ENCODE measurements around the gene MANSC4. TPM values are rescaled to one million over a fixed set of nuclear protein-coding genes. Genes with fewer than 3 reads are reported as not detected.

Gene MANSC4
- total RNA-seq, 1 donor from 2014 or later = not detected

DNA sequence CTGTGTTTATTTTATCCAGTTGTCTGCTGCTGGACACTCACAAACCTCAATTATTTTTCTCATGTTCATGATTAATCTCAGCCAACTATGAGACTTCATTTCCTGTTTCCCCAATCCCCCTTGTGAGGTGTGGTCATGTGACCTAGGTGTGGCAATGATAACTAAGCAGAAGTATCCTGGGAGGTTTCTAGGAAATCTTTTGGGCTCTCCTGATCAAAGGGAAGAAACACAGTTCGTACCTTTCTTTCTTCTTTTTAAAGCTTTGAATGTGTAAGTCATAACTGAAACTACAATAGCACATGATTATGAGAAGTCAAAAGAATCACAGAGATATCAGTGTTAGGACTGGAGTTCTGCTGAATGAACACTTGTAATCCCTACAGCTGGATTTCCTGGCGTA lies 34.4 kb upstream of the MANSC4 start:
- no peak overlapping the region for H3K4me3 Mint-ChIP-seq (ENCODE audit: low read depth)
- no peak overlapping the region for H3K27ac Mint-ChIP-seq
- H3K4me1 Mint-ChIP-seq (ENCODE audit: low read depth) = peaks cover 19% of the 10 kb centered on the region
- peaks cover 40% of the 10 kb centered on the region for H3K27me3 Mint-ChIP-seq (ENCODE audit: low read depth)
- intact Hi-C loops (cut with micrococcal nuclease) = no loop called here
- H3K36me3 Mint-ChIP-seq (ENCODE audit: low read depth) = no peaks in the 10 kb centered on the region
- no peak for DNase-seq (ENCODE audit: low spot score)
- H3K9me3 Mint-ChIP-seq = no peaks in the 10 kb centered on the region

DNA sequence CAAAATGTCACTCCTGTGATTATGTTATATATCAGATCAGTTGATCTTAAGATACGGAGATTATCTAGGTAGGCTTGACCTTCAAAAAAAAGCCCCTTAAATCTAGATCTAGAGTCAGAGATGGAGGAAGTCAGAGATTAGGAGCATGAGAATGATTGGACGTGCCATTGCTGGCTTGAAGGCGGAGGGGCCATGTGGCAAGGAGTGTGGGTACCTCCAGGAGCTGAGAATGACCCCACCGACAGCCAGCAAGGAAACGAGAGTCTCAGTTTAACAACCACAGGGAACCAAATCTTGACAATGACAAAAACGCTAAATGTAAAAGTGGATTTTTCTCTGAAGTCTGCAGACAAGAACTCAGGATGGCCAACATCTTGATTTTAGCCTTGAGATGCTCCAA lies 32.5 kb upstream of the MANSC4 start:
- no peak for DNase-seq (ENCODE audit: low spot score)
- Mint-ChIP-seq H3K9me3 (no peaks in the 10 kb centered on the region), H3K4me3 (ENCODE audit: low read depth) (no peak overlapping the region), H3K27ac (no peak overlapping the region), H3K4me1 (ENCODE audit: low read depth) (peaks cover 20% of the 10 kb centered on the region), H3K36me3 (ENCODE audit: low read depth) (no peaks in the 10 kb centered on the region), H3K27me3 (ENCODE audit: low read depth) (peaks cover 35% of the 10 kb centered on the region)
- intact Hi-C loops (cut with micrococcal nuclease) = no loop called here

GRCh38 chr12:27810756-27811155 lies 30.7 kb upstream of the MANSC4 start:
- no peak for DNase-seq (ENCODE audit: low spot score)
- H3K4me1 Mint-ChIP-seq (ENCODE audit: low read depth) = peaks cover 27% of the 10 kb centered on the region
- H3K4me3 Mint-ChIP-seq (ENCODE audit: low read depth) = no peak overlapping the region
- intact Hi-C loops (cut with micrococcal nuclease) = no loop called here
- H3K9me3 Mint-ChIP-seq = no peaks in the 10 kb centered on the region
- H3K36me3 Mint-ChIP-seq (ENCODE audit: low read depth) = no peaks in the 10 kb centered on the region
- H3K27me3 Mint-ChIP-seq (ENCODE audit: low read depth) = peaks cover 41% of the 10 kb centered on the region
- no peak overlapping the region for H3K27ac Mint-ChIP-seq

- Mint-ChIP-seq H3K4me3 (ENCODE audit: low read depth) (no peak overlapping the region), H3K9me3 (no peaks in the 10 kb centered on the region), H3K4me1 (ENCODE audit: low read depth) (peaks cover 18% of the 10 kb centered on the region), H3K36me3 (ENCODE audit: low read depth) (no peaks in the 10 kb centered on the region), H3K27me3 (ENCODE audit: low read depth) (peaks cover 33% of the 10 kb centered on the region), H3K27ac (no peak overlapping the region)
- intact Hi-C loops (cut with micrococcal nuclease) = no loop called here
- no peak for DNase-seq (ENCODE audit: low spot score)
These were observed 28.8 kb upstream of the MANSC4 start for GRCh38 chr12:27808841-27809240.

DNA sequence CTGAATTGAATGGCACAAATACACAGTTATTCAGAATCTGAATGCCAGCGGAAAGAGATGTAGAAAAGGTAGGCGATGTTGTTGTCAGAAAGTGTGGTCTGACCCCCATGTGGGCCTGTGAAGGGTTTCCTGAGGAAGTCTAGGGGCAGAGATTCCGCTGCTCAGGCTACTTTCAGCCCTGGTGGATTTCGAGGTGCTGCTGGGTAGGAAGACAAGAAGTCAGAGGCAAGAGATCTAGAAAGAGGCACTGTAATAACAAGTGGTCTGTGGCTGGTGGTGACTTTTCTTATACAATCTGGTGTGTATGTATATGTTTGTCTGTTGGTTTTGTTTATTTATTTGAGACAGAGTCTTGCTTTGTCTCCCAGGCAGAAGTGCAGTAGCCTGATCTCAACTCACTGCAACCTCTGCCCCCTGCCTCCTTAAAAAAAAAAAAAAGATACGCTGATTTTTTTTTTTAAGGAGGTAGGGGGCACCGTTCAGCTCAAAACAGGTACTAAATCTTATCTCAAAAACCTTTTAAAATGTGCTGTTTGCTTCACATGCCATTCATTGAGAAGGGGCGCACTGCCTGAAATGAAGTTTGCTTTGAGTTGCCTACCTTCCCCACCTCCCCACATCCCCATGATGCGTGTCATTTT lies 27.1 kb upstream of the MANSC4 start:
- H3K9me3 Mint-ChIP-seq = no peaks in the 10 kb centered on the region
- intact Hi-C loops (cut with micrococcal nuclease) = no loop called here

DNA sequence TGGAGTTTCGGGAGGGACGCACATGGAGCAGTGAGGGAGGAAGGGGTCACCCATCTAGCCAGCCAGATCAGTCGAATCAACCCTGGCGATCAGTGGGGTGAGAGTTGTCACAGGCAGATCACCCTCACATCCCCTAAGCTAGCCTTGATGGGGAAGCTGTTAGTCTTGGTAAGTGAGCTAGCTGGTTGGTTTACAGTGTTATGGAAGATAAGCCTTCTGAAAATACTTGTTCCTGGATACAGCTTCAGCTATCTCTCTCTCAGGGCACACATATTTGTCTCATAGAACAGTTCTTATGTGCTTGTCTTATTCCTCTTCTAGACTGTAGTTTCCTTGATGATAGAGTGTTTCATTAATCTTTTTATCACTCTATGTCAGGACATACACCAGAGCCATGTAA lies 26.2 kb upstream of the MANSC4 start:
- Mint-ChIP-seq H3K27ac (peak overlapping the region; percentile 47), H3K27me3 (ENCODE audit: low read depth) (peaks cover 27% of the 10 kb centered on the region), H3K36me3 (ENCODE audit: low read depth) (no peaks in the 10 kb centered on the region), H3K9me3 (no peaks in the 10 kb centered on the region), H3K4me1 (ENCODE audit: low read depth) (peaks cover 29% of the 10 kb centered on the region), H3K4me3 (ENCODE audit: low read depth) (no peak overlapping the region)
- no peak for DNase-seq (ENCODE audit: low spot score)
- intact Hi-C loops (cut with micrococcal nuclease) = no loop called here

More for the DNA sequence above, 27.1 kb upstream of the MANSC4 start:
- Mint-ChIP-seq H3K27me3 (ENCODE audit: low read depth) (peaks cover 30% of the 10 kb centered on the region), H3K4me1 (ENCODE audit: low read depth) (peaks cover 24% of the 10 kb centered on the region), H3K27ac (peak overlapping the region; percentile 28), H3K36me3 (ENCODE audit: low read depth) (no peaks in the 10 kb centered on the region), H3K4me3 (ENCODE audit: low read depth) (no peak overlapping the region)
- DNase-seq (ENCODE audit: low spot score) = no peak

DNA sequence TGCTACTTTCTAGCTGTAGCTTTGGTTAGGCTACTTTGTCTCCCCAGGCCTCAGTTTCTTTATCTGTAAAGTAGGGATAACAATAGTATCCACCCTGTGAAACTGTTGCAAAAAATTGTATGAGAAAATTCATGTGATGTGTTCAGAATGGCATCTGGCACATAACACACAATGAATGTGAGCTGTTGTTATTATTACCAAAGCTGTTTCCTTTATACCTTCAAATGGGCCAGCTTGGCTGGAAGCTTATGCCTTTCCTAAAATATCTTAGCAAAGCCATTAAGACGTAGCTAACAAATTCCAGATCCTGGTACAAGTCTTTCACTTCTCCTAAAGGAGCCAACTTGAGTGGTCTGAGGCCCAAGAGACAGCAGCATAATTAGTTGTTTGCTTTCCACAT lies 25.2 kb upstream of the MANSC4 start:
- DNase-seq (ENCODE audit: low spot score) = no peak
- Mint-ChIP-seq H3K27me3 (ENCODE audit: low read depth) (peaks cover 22% of the 10 kb centered on the region), H3K27ac (no peak overlapping the region), H3K9me3 (no peaks in the 10 kb centered on the region), H3K4me3 (ENCODE audit: low read depth) (no peak overlapping the region), H3K36me3 (ENCODE audit: low read depth) (peaks cover 6% of the 10 kb centered on the region), H3K4me1 (ENCODE audit: low read depth) (peaks cover 38% of the 10 kb centered on the region)
- intact Hi-C loops (cut with micrococcal nuclease) = no loop called here

GRCh38 chr12:27802936-27803335 lies 22.9 kb upstream of the MANSC4 start:
- Mint-ChIP-seq H3K27me3 (ENCODE audit: low read depth) (peaks cover 19% of the 10 kb centered on the region), H3K4me3 (ENCODE audit: low read depth) (no peak overlapping the region), H3K36me3 (ENCODE audit: low read depth) (peaks cover 18% of the 10 kb centered on the region), H3K27ac (peak overlapping the region; percentile 53), H3K9me3 (no peaks in the 10 kb centered on the region), H3K4me1 (ENCODE audit: low read depth) (peaks cover 40% of the 10 kb centered on the region)
- intact Hi-C loops (cut with micrococcal nuclease) = loop anchor here (1.0 to 5.0 kb wide), 4 partner anchors 19 to 341 kb away; no protein-coding TSS in a partner anchor
- DNase-seq (ENCODE audit: low spot score) = no peak

GRCh38 chr12:27802511-27802910 lies 22.5 kb upstream of the MANSC4 start:
- H3K27me3 Mint-ChIP-seq (ENCODE audit: low read depth) = peaks cover 17% of the 10 kb centered on the region
- intact Hi-C loops (cut with micrococcal nuclease) = loop anchor here (1.0 to 5.0 kb wide), 4 partner anchors 20 to 340 kb away; no protein-coding TSS in a partner anchor
- H3K27ac Mint-ChIP-seq = no peak overlapping the region

GRCh38 chr12:27801630-27802029 lies 21.6 kb upstream of the MANSC4 start:
- intact Hi-C loops (cut with micrococcal nuclease) = loop anchor here (1.0 to 5.0 kb wide), 4 partner anchors 21 to 339 kb away; no protein-coding TSS in a partner anchor
- Mint-ChIP-seq H3K27ac (peak overlapping the region; percentile 67), H3K27me3 (ENCODE audit: low read depth) (peaks cover 13% of the 10 kb centered on the region), H3K36me3 (ENCODE audit: low read depth) (peaks cover 31% of the 10 kb centered on the region), H3K4me3 (ENCODE audit: low read depth) (no peak overlapping the region), H3K9me3 (no peaks in the 10 kb centered on the region), H3K4me1 (ENCODE audit: low read depth) (peaks cover 30% of the 10 kb centered on the region)
- no peak for DNase-seq (ENCODE audit: low spot score)

More at GRCh38 chr12:27802511-27802910, 22.5 kb upstream of the MANSC4 start:
- Mint-ChIP-seq H3K36me3 (ENCODE audit: low read depth) (peaks cover 22% of the 10 kb centered on the region), H3K4me1 (ENCODE audit: low read depth) (peaks cover 36% of the 10 kb centered on the region), H3K9me3 (no peaks in the 10 kb centered on the region), H3K4me3 (ENCODE audit: low read depth) (no peak overlapping the region)
- no peak for DNase-seq (ENCODE audit: low spot score)

- peaks cover 6% of the 10 kb centered on the region for H3K27me3 Mint-ChIP-seq (ENCODE audit: low read depth)
These were observed 20.8 kb upstream of the MANSC4 start for GRCh38 chr12:27800819-27801218.

DNA sequence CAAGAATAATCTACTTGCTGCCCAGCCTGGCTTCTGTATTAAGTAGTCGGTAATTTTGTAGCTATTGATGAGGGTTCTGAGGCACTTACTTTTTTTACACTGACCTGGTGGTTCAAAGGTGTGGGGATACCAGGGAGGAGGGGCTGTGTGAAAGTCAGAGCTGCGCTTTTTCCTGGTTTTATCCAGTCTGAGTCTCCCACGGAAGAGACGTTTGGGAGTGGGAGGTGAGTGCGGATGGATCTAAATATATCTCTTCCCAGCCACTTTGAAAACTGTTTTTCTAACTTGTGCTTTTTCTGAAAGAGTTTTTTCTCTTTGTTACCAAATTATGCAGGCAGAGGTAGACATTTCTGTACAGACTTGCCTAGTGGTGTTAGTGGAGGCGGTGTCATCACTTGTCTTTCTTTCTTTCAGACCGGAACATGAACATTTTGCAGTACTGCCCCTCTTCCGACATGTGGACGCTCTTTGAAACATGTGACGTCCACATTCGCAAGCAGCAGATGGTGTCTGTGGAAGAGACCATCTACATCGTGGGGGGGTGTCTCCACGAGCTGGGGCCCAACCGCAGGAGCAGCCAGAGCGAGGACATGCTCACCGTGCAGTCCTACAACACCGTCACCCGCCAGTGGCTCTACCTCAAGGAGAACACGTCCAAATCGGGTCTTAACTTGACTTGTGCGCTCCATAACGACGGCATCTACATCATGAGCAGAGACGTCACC lies 17.4 kb upstream of the MANSC4 start:
- Mint-ChIP-seq H3K4me1 (ENCODE audit: low read depth) (peaks cover 21% of the 10 kb centered on the region), H3K9me3 (no peaks in the 10 kb centered on the region), H3K36me3 (ENCODE audit: low read depth) (peaks cover 50% of the 10 kb centered on the region), H3K27me3 (ENCODE audit: low read depth) (no peaks in the 10 kb centered on the region), H3K27ac (no peak overlapping the region), H3K4me3 (ENCODE audit: low read depth) (no peak overlapping the region)
- DNase-seq (ENCODE audit: low spot score) = no peak
- intact Hi-C loops (cut with micrococcal nuclease) = no loop called here

More at GRCh38 chr12:27800819-27801218, 20.8 kb upstream of the MANSC4 start:
- peaks cover 35% of the 10 kb centered on the region for H3K36me3 Mint-ChIP-seq (ENCODE audit: low read depth)
- no peaks in the 10 kb centered on the region for H3K9me3 Mint-ChIP-seq
- H3K4me3 Mint-ChIP-seq (ENCODE audit: low read depth) = no peak overlapping the region
- peak overlapping the region; percentile 59 for H3K27ac Mint-ChIP-seq
- H3K4me1 Mint-ChIP-seq (ENCODE audit: low read depth) = peaks cover 23% of the 10 kb centered on the region
- DNase-seq (ENCODE audit: low spot score) = no peak
- intact Hi-C loops (cut with micrococcal nuclease) = loop anchor here (5.0 kb wide), 2 partner anchors 61 to 339 kb away; no protein-coding TSS in a partner anchor

GRCh38 chr12:27796128-27796527 lies 16.1 kb upstream of the MANSC4 start:
- peaks cover 62% of the 10 kb centered on the region for H3K36me3 Mint-ChIP-seq (ENCODE audit: low read depth)

More at GRCh38 chr12:27796128-27796527, 16.1 kb upstream of the MANSC4 start:
- H3K27me3 Mint-ChIP-seq (ENCODE audit: low read depth) = no peaks in the 10 kb centered on the region
- intact Hi-C loops (cut with micrococcal nuclease) = no loop called here
- H3K4me1 Mint-ChIP-seq (ENCODE audit: low read depth) = peaks cover 13% of the 10 kb centered on the region
- no peak overlapping the region for H3K27ac Mint-ChIP-seq
- H3K4me3 Mint-ChIP-seq (ENCODE audit: low read depth) = no peak overlapping the region
- H3K9me3 Mint-ChIP-seq = no peaks in the 10 kb centered on the region
- no peak for DNase-seq (ENCODE audit: low spot score)

Measured in activated T-helper 2 cell treated with anti-CD3 and anti-CD28 coated beads, Interferon-gamma antibody, Interleukin-2, Interleukin-4, amounts not matched to agents 10 μg/mL and 5 μg/mL and 100 μg/mL, durations not matched to agents 14 hours and 24 hours and 36 hours (primary cell).